Stimulated activated CD4-positive, alpha-beta T cell treated with anti-CD3 and anti-CD28 coated beads, Interleukin-15, amount 100 ng/mL, for 1 hour (primary cell): ENCODE data around the gene DNMT1.

ENCODE experiments used
- DNase-seq, 2 donors: peaks; one replicate each; pipeline ENCODE4 v3.0.0-alpha.2; 2020; ENCODE audit warnings: low read depth in 1 of 2, low spot score in 1 of 2

DNMT1 gene

GRCh38 chr19:10142701-10143375 is 51.9 kb downstream of the DNMT1 start:
- peak in 1 of 2 donors; percentile 22 for DNase-seq

GRCh38 chr19:10141973-10142372 is 52.8 kb downstream of the DNMT1 start:
- DNase-seq: no peak

DNA sequence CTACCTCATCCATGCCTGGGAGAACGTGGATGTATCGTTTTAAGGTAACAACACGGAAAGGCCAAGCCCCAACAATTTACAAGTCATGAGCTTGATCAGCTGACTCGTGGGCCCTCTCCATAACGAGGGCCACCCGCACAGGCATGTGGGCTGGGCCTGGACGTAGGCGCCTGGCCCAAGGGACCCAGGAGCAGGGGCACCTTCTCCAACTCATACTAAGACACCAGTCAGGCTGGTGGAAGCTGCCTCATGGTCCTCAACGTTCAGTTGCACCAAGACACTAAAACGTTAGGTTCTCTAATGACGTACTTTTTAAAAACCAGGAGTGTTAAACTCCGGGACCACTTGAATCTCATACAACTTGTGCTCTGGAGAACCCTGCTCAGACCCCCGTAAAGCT is 53.3 kb downstream of the DNMT1 start:
- DNase-seq: no peak

DNA sequence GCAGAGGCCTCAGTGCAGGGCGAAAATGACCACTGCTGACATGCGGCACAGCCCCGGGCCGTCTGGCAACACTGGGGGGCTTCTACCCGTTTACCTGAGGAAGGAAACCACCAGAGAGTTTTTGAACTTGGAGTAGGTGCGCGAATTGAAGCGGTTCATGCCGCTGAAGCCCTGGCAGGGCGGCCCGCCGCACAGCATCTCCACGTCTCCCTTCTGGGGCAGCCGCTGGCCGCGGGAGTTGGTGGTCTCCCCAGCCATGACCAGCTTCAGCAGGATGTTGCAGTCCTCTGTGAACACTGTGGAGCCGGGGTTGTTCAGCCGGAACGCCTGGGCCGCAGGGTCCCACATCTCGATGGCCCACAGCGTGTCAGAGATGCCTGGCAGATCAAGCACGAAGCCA is 54.8 kb downstream of the DNMT1 start:
- DNase-seq: no peak

GRCh38 chr19:10138879-10139795 is 55.6 kb downstream of the DNMT1 start:
- no peak for DNase-seq

- no peak for DNase-seq
These were observed 56.7 kb downstream of the DNMT1 start for GRCh38 chr19:10137751-10138682.

GRCh38 chr19:10136936-10137335 is 57.8 kb downstream of the DNMT1 start:
- no peak for DNase-seq

DNA sequence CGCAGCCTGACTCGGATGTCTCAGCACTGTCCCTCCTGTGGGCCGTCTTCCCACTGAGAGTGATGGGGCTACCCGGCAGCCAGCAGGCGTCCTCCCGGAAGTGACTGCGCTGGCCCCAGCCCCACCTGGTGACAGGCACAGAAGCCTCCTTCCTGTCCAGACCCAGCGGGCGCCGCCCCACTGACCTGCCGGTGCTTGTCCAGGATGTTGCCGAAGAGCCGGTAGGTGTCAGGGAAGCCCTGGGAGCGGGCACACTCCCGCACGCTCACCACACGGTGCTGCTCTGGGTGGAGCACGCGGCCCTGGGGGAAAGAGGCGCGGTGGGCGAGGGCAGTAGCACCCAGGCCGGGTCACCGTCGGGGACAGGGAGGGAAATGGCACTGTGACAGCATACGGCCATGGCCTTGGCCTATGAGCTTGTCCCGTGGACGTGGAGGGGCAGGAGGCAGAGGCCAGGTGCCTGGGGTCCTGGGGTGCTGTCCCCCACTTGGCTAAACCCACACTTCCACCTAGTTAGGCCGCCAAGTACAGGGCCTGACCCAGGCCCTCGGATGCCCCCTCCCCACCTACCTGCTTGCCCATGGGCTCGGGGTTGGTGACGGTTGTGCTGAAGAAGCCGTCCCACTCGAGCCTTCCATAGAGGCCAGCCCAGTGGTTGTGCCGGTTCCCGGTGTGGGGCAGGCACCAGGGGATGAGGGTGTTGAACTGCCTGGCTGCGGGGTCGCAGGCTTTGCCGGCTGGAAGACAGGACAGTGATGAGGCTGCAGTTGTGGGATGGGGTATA is 59.0 kb downstream of the DNMT1 start:
- no peak for DNase-seq

DNA sequence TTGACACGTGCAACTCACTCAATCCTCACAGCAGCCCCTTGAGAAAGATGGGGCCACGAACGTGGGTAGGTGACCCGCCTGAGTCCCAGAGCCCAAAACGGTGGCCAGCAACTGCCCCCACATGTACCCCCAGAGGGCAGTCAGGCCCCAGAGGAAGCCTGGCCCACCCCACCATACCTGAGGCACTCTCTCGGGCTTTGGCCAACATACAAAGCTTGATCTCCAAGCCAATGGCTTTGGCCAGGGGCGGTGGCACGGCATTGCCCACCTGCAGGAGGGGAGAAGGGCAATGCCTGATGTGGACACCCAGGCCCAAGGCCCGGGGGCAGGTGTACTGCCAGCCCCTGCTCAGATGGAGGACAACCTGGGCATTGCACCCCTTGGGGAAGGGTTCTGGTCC is 60.7 kb downstream of the DNMT1 start:
- DNase-seq: no peak

DNA sequence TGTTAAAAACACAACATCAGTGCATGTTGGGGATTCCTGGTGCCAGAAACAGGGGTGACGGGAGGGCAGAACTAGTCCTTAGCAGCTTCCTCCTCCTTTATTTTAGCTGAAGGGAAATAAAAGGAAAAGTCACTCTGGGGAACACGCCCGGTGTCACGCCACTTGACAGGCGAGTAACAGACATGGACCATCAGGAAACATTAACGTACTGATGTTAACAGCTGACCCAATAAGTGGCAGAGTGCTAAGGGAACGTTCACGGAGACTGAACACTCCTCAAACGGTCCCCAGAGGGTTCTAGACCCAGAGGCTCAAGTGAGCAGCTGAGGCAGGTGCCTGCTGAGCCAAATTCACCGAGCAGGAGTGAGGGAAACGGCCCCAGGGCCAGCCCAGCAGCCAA is 61.2 kb downstream of the DNMT1 start:
- no peak for DNase-seq

DNA sequence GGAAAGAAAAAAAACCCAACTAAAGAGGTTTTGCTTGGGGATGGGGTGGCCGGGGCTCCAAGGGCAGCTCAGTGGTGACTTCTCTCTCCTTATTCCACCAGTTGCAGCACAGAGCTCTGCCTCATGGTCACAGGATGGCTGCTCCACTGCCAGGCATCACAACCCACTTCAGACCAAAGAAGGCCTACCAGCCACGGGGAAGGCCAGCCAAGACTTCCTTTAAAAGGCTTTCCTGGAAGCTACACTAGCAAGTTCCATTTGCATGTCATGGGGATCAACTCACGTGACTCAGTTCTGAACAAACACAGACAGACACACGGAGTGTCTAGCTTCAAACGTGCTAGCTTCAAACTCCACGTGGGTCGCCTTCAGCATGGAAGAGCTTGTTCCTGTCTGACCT is 61.8 kb downstream of the DNMT1 start:
- no peak for DNase-seq

- DNase-seq: no peak
These were observed 68.5 kb downstream of the DNMT1 start for GRCh38 chr19:10126213-10126639.

DNA sequence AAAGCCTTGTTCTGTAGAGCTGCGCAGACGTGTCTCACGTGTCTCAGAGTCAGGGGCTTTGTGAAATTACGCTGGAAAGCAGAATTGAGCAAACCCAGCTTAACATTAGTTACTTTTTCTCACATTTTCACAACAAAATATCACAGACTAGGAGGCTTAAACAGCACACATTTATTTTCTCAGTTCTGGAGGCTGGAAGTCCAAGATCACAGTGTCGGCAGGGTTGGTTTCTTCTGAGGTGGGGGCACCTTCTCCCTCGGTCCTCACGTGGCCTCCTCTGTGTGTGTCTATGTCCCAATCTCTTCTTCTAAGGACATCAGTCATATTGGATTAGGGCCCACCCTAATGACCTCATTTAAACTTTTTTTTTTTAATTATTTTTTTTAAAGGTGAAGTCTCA is 70.3 kb downstream of the DNMT1 start:
- DNase-seq: no peak

GRCh38 chr19:10122045-10122444 is 72.7 kb downstream of the DNMT1 start:
- no peak for DNase-seq

GRCh38 chr19:10120538-10121189 is 74.1 kb downstream of the DNMT1 start:
- no peak for DNase-seq

GRCh38 chr19:10118960-10119359 is 75.8 kb downstream of the DNMT1 start:
- DNase-seq: no peak

- no peak for DNase-seq
These were observed 77.7 kb downstream of the DNMT1 start for GRCh38 chr19:10116866-10117616.

GRCh38 chr19:10116085-10116865 is 78.5 kb downstream of the DNMT1 start:
- no peak for DNase-seq
